Fibroblast of lung (primary cell): Measurements from ENCODE around the gene KRT32. TPM values are rescaled to one million over a fixed set of nuclear protein-coding genes. Genes with fewer than 3 reads are reported as not detected.

Experiments used
- DNase-seq, 2 donors: peaks; one replicate each; pipeline versions ENCODE4 v3.0.0 to v3.0.0-alpha.2; 2010; ENCODE audit warnings: low read depth in 2 of 2
- H2AFZ ChIP-seq: 2 replicates; pipeline ENCODE4 v1.5.1; 2012; ENCODE audit warnings: low read length, control low read depth, inconsistent platforms
- H3K27ac ChIP-seq: 2 replicates; pipeline ENCODE4 v1.5.1; 2011; ENCODE audit warnings: low read length, control low read depth; ENCODE audit not compliant: insufficient read depth
- H3K27me3 ChIP-seq: 2 replicates; pipeline ENCODE4 v1.5.1; 2011; ENCODE audit warnings: mild to moderate bottlenecking, low read length; ENCODE audit not compliant: control insufficient read depth, insufficient read depth
- H3K36me3 ChIP-seq: 2 replicates; pipeline ENCODE4 v1.5.1; 2011; ENCODE audit warnings: low read length; ENCODE audit not compliant: control insufficient read depth, insufficient read depth
- H3K4me1 ChIP-seq: 2 replicates; pipeline ENCODE4 v1.5.1; 2011; ENCODE audit warnings: low read length; ENCODE audit not compliant: control insufficient read depth, insufficient read depth; ENCODE audit errors: extremely low read depth
- H3K4me2 ChIP-seq: 2 replicates; pipeline ENCODE4 v1.5.1; 2011; ENCODE audit warnings: low read length, control low read depth; ENCODE audit not compliant: insufficient read depth; ENCODE audit errors: extremely low read depth
- H3K4me3 ChIP-seq, 4 experiments: fragments of 200-600 bp in 1 of 4; sonication (generic) in 1 of 4; replicated peaks in 1 of 4; 2 replicates each; pipeline ENCODE4 v1.5.1; 2011 to 2016; ENCODE audit warnings: low read length in 4 of 4, low read depth in 3 of 4, mild to moderate bottlenecking in 3 of 4, control low read depth in 2 of 4, inconsistent platforms in 1 of 4, mixed read lengths in 1 of 4; ENCODE audit not compliant: insufficient read depth in 1 of 4; ENCODE audit errors: control extremely low read depth in 1 of 4
- H3K79me2 ChIP-seq: 2 replicates; pipeline ENCODE4 v1.5.1; 2012; ENCODE audit warnings: mild to moderate bottlenecking, low read length, inconsistent platforms; ENCODE audit not compliant: control insufficient read depth, insufficient read depth
- H3K9ac ChIP-seq: 2 replicates; pipeline ENCODE4 v1.5.1; 2011; ENCODE audit warnings: mild to moderate bottlenecking, low read length, control low read depth; ENCODE audit not compliant: insufficient read depth
- H3K9me3 ChIP-seq: 2 replicates; pipeline ENCODE4 v1.5.1; 2012; ENCODE audit warnings: low read depth, low read length; ENCODE audit not compliant: control insufficient read depth, insufficient read depth
- H4K20me1 ChIP-seq: 2 replicates; pipeline ENCODE4 v1.5.1; 2011; ENCODE audit warnings: low read length; ENCODE audit not compliant: control insufficient read depth, insufficient read depth; ENCODE audit errors: extremely low read depth
- EZH2 ChIP-seq: IDR thresholded peaks from 2 replicates; pipeline ENCODE4 v1.5.1; 2012; ENCODE audit warnings: low read length, control low read depth, mild to moderate bottlenecking; ENCODE audit errors: missing control alignments
- polyA plus RNA-seq, 2 donors: library from polyadenylated mRNA; depleted of rRNA in 1 of 2; stranded (reverse) in 1 of 2; unstranded in 1 of 2; fragments of >200 nt; gene quantifications; 2 replicates each; pipeline ENCODE4 v1.2.1, GENCODE V29; 2011 to 2012; ENCODE audit warnings: missing spikeins in 1 of 2
- total RNA-seq: library from RNA; depleted of rRNA; stranded (reverse); fragments of >200 nt; gene quantifications from 2 replicates; pipeline ENCODE4 v1.2.1, GENCODE V29; 2014
- TF ChIP-seq, protein P1 (sequence below), 2 donors: IDR thresholded peaks in 1 of 2; conservative IDR thresholded peaks in 1 of 2; 1 replicate in 1 of 2; 2 replicates in 1 of 2; pipeline ENCODE4 v1.5.1; 2011 to 2012; ENCODE audit warnings: low read length in 2 of 2, control low read depth in 1 of 2, inconsistent platforms in 1 of 2, low read depth in 1 of 2, mild to moderate bottlenecking in 1 of 2

The KRT32 gene
- total and polyA plus RNA-seq, 2 donors (not counting 1 experiment from before 2014, with no cell fraction given), result under 0.01 to 0.03 TPM

DNA sequence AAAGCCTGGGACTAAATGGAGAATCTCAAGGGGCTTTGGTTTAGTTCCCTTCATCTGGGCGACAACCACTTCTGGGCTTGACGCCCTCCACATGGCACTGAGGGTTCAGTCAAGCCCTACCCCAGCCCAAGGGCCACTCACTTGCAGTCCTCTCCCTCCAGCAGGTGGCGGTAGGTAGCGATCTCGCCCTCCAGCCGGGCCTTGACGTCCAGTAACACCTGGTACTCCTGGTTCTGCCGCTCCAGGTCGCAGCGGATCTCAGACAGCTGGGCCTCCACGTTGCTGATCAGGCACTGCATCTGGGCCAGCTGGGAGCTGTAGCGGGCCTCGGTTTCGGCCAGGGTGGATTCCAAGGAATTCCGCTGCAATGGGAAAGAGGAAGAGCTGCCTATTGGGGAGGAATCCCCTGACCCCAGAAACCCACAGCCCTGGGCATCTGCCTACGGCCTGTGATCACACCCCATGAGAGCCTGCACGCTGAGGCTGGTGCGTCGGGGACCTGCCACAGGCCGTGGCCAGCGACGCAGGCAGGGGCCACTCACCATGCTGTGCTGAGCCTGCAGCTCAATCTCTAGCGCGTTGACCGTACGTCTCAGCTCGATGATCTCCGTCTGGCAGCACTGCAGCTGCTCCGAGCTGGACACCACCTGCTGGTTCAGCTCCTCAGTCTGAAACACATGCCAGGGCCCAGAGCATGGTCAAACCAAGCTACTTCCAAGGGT, 19.8 kb upstream of the KRT32 start:
- H4K20me1 ChIP-seq, result no peaks in the 10 kb centered on the region
- no peaks in the 10 kb centered on the region for H3K79me2 ChIP-seq
- H3K9me3 ChIP-seq, result no peaks in the 10 kb centered on the region
- H3K27ac ChIP-seq, result no peak overlapping the region
- no peak overlapping the region for H3K4me2 ChIP-seq
- no peak for DNase-seq
- no peak overlapping the region for H2AFZ ChIP-seq
- no peak overlapping the region for H3K9ac ChIP-seq
- no peaks in the 10 kb centered on the region for H3K4me1 ChIP-seq
- H3K4me3 ChIP-seq, result no peak overlapping the region
- TF ChIP-seq, protein P1, sequence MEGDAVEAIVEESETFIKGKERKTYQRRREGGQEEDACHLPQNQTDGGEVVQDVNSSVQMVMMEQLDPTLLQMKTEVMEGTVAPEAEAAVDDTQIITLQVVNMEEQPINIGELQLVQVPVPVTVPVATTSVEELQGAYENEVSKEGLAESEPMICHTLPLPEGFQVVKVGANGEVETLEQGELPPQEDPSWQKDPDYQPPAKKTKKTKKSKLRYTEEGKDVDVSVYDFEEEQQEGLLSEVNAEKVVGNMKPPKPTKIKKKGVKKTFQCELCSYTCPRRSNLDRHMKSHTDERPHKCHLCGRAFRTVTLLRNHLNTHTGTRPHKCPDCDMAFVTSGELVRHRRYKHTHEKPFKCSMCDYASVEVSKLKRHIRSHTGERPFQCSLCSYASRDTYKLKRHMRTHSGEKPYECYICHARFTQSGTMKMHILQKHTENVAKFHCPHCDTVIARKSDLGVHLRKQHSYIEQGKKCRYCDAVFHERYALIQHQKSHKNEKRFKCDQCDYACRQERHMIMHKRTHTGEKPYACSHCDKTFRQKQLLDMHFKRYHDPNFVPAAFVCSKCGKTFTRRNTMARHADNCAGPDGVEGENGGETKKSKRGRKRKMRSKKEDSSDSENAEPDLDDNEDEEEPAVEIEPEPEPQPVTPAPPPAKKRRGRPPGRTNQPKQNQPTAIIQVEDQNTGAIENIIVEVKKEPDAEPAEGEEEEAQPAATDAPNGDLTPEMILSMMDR (conservative IDR thresholded peaks at IDR 0.05 in 1 of 2, IDR thresholded peaks at IDR 0.05 in 1 of 2; ENCODE audit: low read depth in 1 of 2, low read length in 2 of 2), result peak in 1 of 2 donors; percentile 50
- no peak for TF ChIP-seq EZH2
- no peaks in the 10 kb centered on the region for H3K36me3 ChIP-seq
- H3K27me3 ChIP-seq, result no peaks in the 10 kb centered on the region

DNA sequence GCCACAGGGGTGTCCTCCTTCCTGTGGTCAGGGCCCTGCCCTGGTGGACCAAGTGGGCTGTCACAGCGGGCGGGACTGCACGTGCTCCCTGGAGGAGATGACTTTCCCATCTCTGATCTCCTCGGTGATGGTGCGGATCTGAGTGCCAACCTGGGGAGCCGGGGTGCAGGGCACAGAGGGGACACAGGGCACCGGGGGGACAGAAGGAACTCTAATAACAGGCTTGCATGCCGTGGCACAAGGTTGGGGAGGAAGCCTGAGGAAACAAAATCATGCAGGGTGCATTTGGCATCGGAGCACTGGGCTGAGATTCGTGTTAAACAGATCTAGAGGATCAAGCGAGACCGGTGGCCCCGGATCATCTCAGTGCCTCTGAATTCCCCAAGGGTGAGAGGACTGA, 19.1 kb upstream of the KRT32 start:
- no peaks in the 10 kb centered on the region for H3K79me2 ChIP-seq
- no peaks in the 10 kb centered on the region for H3K36me3 ChIP-seq
- peaks cover 3% of the 10 kb centered on the region for H3K27me3 ChIP-seq
- no peak overlapping the region for H3K4me2 ChIP-seq
- TF ChIP-seq, protein P1 (conservative IDR thresholded peaks at IDR 0.05 in 1 of 2, IDR thresholded peaks at IDR 0.05 in 1 of 2; ENCODE audit: low read depth in 1 of 2, low read length in 2 of 2), result no peak
- TF ChIP-seq EZH2, result no peak
- DNase-seq, result no peak
- no peaks in the 10 kb centered on the region for H4K20me1 ChIP-seq
- no peaks in the 10 kb centered on the region for H3K4me1 ChIP-seq
- no peak overlapping the region for H3K4me3 ChIP-seq
- no peak overlapping the region for H2AFZ ChIP-seq
- H3K9me3 ChIP-seq, result no peaks in the 10 kb centered on the region
- H3K9ac ChIP-seq, result no peak overlapping the region
- no peak overlapping the region for H3K27ac ChIP-seq

DNA sequence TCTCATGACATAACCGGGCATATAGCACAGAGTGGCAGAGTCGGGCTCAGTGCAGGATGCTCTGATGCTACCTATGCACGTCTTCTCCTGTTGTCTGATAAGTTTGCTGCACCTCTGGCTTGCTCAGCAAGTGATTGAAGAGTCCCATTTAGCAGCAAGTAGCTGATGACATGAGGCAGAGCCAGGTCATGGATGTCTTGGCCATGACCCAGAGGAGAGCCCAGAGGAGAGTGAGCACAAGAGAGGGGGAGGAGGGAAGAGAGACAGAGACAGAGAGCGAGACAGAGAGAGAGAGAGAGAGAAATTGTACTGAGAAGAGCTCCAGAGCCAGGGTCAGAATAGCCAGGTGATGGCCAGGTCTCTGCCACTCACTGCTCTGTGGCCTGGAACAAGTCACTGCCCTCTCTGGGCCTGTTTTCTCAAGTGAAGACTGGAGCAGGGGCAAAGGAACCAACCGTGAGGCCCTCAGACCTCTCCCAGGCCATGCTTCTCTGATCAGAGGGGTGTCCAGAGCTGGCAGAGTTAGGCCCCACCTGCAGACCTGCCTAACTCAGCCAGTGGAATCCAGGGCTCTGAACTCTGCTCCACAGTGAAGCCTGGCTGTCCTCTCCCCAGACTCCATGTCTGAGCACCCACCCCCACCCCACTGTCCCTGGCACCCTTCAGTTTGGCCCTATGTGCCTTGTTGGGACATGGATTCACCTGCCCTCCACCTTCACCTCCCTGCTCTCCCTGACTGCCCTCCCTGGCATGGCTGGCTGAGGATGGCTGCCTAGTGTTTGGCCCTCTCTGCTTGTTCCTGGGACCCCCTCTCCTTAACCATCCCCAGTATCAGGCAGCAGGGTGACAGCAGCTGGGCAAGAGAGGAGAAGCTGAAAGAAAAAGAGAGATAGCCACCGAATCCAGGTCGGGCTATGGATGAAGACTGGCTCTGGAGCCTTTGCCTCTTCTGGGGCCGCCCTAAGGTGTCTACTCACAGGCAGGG, 18.0 kb upstream of the KRT32 start:
- Histone ChIP-seq H3K4me1 (no peaks in the 10 kb centered on the region), H3K27ac (no peak overlapping the region), H3K9ac (no peak overlapping the region), H3K36me3 (no peaks in the 10 kb centered on the region), H4K20me1 (no peaks in the 10 kb centered on the region), H3K4me2 (no peak overlapping the region), H3K79me2 (no peaks in the 10 kb centered on the region), H3K4me3 (no peak overlapping the region), H3K9me3 (no peaks in the 10 kb centered on the region), H2AFZ (no peak overlapping the region), H3K27me3 (peaks cover 7% of the 10 kb centered on the region)
- TF ChIP-seq, protein P1 (conservative IDR thresholded peaks at IDR 0.05 in 1 of 2, IDR thresholded peaks at IDR 0.05 in 1 of 2; ENCODE audit: low read depth in 1 of 2, low read length in 2 of 2), result no peak
- no peak for TF ChIP-seq EZH2
- DNase-seq, result no peak
